ENCODE results near the gene ZNF581. TPM values are rescaled to one million over a fixed set of nuclear protein-coding genes. Genes with fewer than 3 reads are reported as not detected.

The ZNF581 gene
- total RNA-seq, 1 donor from 2014 or later: 30.0 TPM

- no peak overlapping the region for H2AFZ ChIP-seq (ENCODE audit: low read depth, low read length)
- peaks cover 29% of the 10 kb centered on the region for H3K36me3 ChIP-seq (ENCODE audit: insufficient read depth, low read length)
- H3K27me3 Mint-ChIP-seq (ENCODE audit: low read depth, unreplicated experiment): no peaks in the 10 kb centered on the region
- H3K9me3 Mint-ChIP-seq (ENCODE audit: unreplicated experiment): no peaks in the 10 kb centered on the region
- no peak overlapping the region for H3K4me2 ChIP-seq (ENCODE audit: low read length)
- no peak overlapping the region for H3K27ac Mint-ChIP-seq (ENCODE audit: unreplicated experiment)
- no peak for TF ChIP-seq EZH2 (IDR thresholded peaks at IDR 0.05; ENCODE audit: insufficient read depth, low read length)
- TF ChIP-seq, protein P1, sequence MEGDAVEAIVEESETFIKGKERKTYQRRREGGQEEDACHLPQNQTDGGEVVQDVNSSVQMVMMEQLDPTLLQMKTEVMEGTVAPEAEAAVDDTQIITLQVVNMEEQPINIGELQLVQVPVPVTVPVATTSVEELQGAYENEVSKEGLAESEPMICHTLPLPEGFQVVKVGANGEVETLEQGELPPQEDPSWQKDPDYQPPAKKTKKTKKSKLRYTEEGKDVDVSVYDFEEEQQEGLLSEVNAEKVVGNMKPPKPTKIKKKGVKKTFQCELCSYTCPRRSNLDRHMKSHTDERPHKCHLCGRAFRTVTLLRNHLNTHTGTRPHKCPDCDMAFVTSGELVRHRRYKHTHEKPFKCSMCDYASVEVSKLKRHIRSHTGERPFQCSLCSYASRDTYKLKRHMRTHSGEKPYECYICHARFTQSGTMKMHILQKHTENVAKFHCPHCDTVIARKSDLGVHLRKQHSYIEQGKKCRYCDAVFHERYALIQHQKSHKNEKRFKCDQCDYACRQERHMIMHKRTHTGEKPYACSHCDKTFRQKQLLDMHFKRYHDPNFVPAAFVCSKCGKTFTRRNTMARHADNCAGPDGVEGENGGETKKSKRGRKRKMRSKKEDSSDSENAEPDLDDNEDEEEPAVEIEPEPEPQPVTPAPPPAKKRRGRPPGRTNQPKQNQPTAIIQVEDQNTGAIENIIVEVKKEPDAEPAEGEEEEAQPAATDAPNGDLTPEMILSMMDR (IDR thresholded peaks at IDR 0.05; ENCODE audit: insufficient read depth, low read depth, low read length): no peak
- H3K27me3 ChIP-seq (ENCODE audit: insufficient read depth, low read length): no peaks in the 10 kb centered on the region
- no peak for FAIRE-seq
- no peak overlapping the region for H3K4me3 ChIP-seq (ENCODE audit: insufficient read depth, low read depth, low read length)
- H3K79me2 ChIP-seq (ENCODE audit: insufficient read depth, low read length): peaks cover 92% of the 10 kb centered on the region
- peaks cover 97% of the 10 kb centered on the region for H4K20me1 ChIP-seq (ENCODE audit: insufficient read depth, low read length)
- DNase-seq (ENCODE audit: low read depth): no peak
- H3K4me3 Mint-ChIP-seq (ENCODE audit: unreplicated experiment): no peak overlapping the region
- peaks cover 14% of the 10 kb centered on the region for H3K4me1 Mint-ChIP-seq (ENCODE audit: low read depth, unreplicated experiment)
- H3K27ac ChIP-seq (ENCODE audit: low read depth, low read length): no peak overlapping the region
- H3K9me3 ChIP-seq (ENCODE audit: insufficient read depth, low read depth, low read length): no peaks in the 10 kb centered on the region
- H3K9ac ChIP-seq (ENCODE audit: low read length): no peak overlapping the region
- no peaks in the 10 kb centered on the region for H3K4me1 ChIP-seq (ENCODE audit: insufficient read depth, low read length)
- peaks cover 16% of the 10 kb centered on the region for H3K36me3 Mint-ChIP-seq (ENCODE audit: low read depth, unreplicated experiment)
Observed at GRCh38 chr19:55663846-55664536, 20.5 kb downstream of the ZNF581 start.

- Histone ChIP-seq H3K9ac (ENCODE audit: low read length) (no peak overlapping the region), H3K36me3 (ENCODE audit: insufficient read depth, low read length) (peaks cover 32% of the 10 kb centered on the region), H2AFZ (ENCODE audit: low read depth, low read length) (no peak overlapping the region), H3K27me3 (ENCODE audit: insufficient read depth, low read length) (no peaks in the 10 kb centered on the region), H3K4me1 (ENCODE audit: insufficient read depth, low read length) (no peaks in the 10 kb centered on the region), H3K79me2 (ENCODE audit: insufficient read depth, low read length) (peaks cover 92% of the 10 kb centered on the region), H3K4me2 (ENCODE audit: low read length) (no peak overlapping the region), H3K9me3 (ENCODE audit: insufficient read depth, low read depth, low read length) (no peaks in the 10 kb centered on the region), H4K20me1 (ENCODE audit: insufficient read depth, low read length) (peaks cover 97% of the 10 kb centered on the region), H3K27ac (ENCODE audit: low read depth, low read length) (no peak overlapping the region), H3K4me3 (ENCODE audit: insufficient read depth, low read depth, low read length) (no peak overlapping the region)
- FAIRE-seq: no peak
- Mint-ChIP-seq H3K9me3 (ENCODE audit: unreplicated experiment) (peaks cover 1% of the 10 kb centered on the region), H3K4me1 (ENCODE audit: low read depth, unreplicated experiment) (peaks cover 8% of the 10 kb centered on the region), H3K4me3 (ENCODE audit: unreplicated experiment) (no peak overlapping the region), H3K36me3 (ENCODE audit: low read depth, unreplicated experiment) (peaks cover 19% of the 10 kb centered on the region), H3K27me3 (ENCODE audit: low read depth, unreplicated experiment) (no peaks in the 10 kb centered on the region), H3K27ac (ENCODE audit: unreplicated experiment) (no peak overlapping the region)
- DNase-seq (ENCODE audit: low read depth): no peak
- TF ChIP-seq, protein P1 (IDR thresholded peaks at IDR 0.05; ENCODE audit: insufficient read depth, low read depth, low read length): no peak
Observed at GRCh38 chr19:55666343-55667005, 23.0 kb downstream of the ZNF581 start.

GRCh38 chr19:55667006-55667381, 23.5 kb downstream of the ZNF581 start:
- Histone ChIP-seq H3K27me3 (ENCODE audit: insufficient read depth, low read length) (no peaks in the 10 kb centered on the region), H3K27ac (ENCODE audit: low read depth, low read length) (no peak overlapping the region), H3K9ac (ENCODE audit: low read length) (no peak overlapping the region), H3K4me1 (ENCODE audit: insufficient read depth, low read length) (no peaks in the 10 kb centered on the region), H3K9me3 (ENCODE audit: insufficient read depth, low read depth, low read length) (no peaks in the 10 kb centered on the region), H3K4me2 (ENCODE audit: low read length) (no peak overlapping the region), H3K79me2 (ENCODE audit: insufficient read depth, low read length) (peaks cover 90% of the 10 kb centered on the region), H3K36me3 (ENCODE audit: insufficient read depth, low read length) (peaks cover 32% of the 10 kb centered on the region), H2AFZ (ENCODE audit: low read depth, low read length) (no peak overlapping the region), H3K4me3 (ENCODE audit: insufficient read depth, low read depth, low read length) (no peak overlapping the region), H4K20me1 (ENCODE audit: insufficient read depth, low read length) (peaks cover 97% of the 10 kb centered on the region)
- TF ChIP-seq EZH2 (IDR thresholded peaks at IDR 0.05; ENCODE audit: insufficient read depth, low read length): no peak
- TF ChIP-seq, protein P1 (IDR thresholded peaks at IDR 0.05; ENCODE audit: insufficient read depth, low read depth, low read length): no peak
- no peak overlapping the region for H3K27ac Mint-ChIP-seq (ENCODE audit: unreplicated experiment)
- H3K4me1 Mint-ChIP-seq (ENCODE audit: low read depth, unreplicated experiment): peaks cover 8% of the 10 kb centered on the region
- H3K4me3 Mint-ChIP-seq (ENCODE audit: unreplicated experiment): no peak overlapping the region
- H3K9me3 Mint-ChIP-seq (ENCODE audit: unreplicated experiment): peaks cover 1% of the 10 kb centered on the region
- H3K27me3 Mint-ChIP-seq (ENCODE audit: low read depth, unreplicated experiment): no peaks in the 10 kb centered on the region
- H3K36me3 Mint-ChIP-seq (ENCODE audit: low read depth, unreplicated experiment): peaks cover 19% of the 10 kb centered on the region
- no peak for DNase-seq (ENCODE audit: low read depth)
- FAIRE-seq: no peak
